Measurements from ENCODE around the gene RFPL4AL1. TPM values are rescaled to one million over a fixed set of nuclear protein-coding genes. Genes with fewer than 3 reads are reported as not detected.
"Not testable (repeated sequence)": the region's sequence is repeated elsewhere in the genome, so short reads cannot be mapped to it uniquely, and the experiment has no call there.

Gene RFPL4AL1
- total RNA-seq, result under 1 TPM in 2 of 6 experiments, not detected in 4; 0.57 to 0.79 TPM
- long read RNA-seq, result 0 reads

- intact Hi-C loops (cut with DNase I); H3K36me3 ChIP-seq; H3K27ac ChIP-seq; H3K27me3 ChIP-seq; H3K4me3 ChIP-seq; ATAC-seq; DNase-seq; H3K4me1 ChIP-seq; H3K9me3 ChIP-seq: not testable (repeated sequence)
- WGBS (ENCODE audit: insufficient coverage, low coverage, low lambda C conversion rate, missing lambda C conversion rate), result 60% methylated on average over 5 of the region's 6 CpGs
Observed at GRCh38 chr19:55768818-55769217, at the start of gene RFPL4AL1. Gene RFPL4AL1 (plus strand): TSS chr19:55769118. CDS start chr19:55771805, 2,687 bp downstream.

GRCh38 chr19:55720214-55720746 lies 48.6 kb upstream of the RFPL4AL1 start:
- 43% methylated on average over 5 of the region's 5 CpGs for WGBS (ENCODE audit: insufficient coverage, low coverage, low lambda C conversion rate, missing lambda C conversion rate)
- H3K27me3 ChIP-seq, result no peaks in the 10 kb centered on the region

GRCh38 chr19:55720801-55721200 lies 48.1 kb upstream of the RFPL4AL1 start:
- ATAC-seq (no peak), DNase-seq (no peak)
- intact Hi-C loops (cut with DNase I), result no loop called here
- 64% methylated on average over 3 of the region's 3 CpGs for WGBS (ENCODE audit: insufficient coverage, low coverage, low lambda C conversion rate, missing lambda C conversion rate)
- Histone ChIP-seq H3K4me1 (no peaks in the 10 kb centered on the region), H3K27ac (no peak overlapping the region), H3K4me3 (no peak overlapping the region), H3K36me3 (no peaks in the 10 kb centered on the region), H3K27me3 (no peaks in the 10 kb centered on the region), H3K9me3 (no peaks in the 10 kb centered on the region)
- TF ChIP-seq CTCF (IDR thresholded peaks at IDR 0.05) (no peak), POLR2A (IDR thresholded peaks at IDR 0.05) (no peak)

More at GRCh38 chr19:55720214-55720746, 48.6 kb upstream of the RFPL4AL1 start:
- TF ChIP-seq POLR2A (IDR thresholded peaks at IDR 0.05) (no peak), CTCF (IDR thresholded peaks at IDR 0.05) (no peak)
- DNase-seq (no peak), ATAC-seq (no peak)
- Histone ChIP-seq H3K4me1 (no peaks in the 10 kb centered on the region), H3K36me3 (no peaks in the 10 kb centered on the region), H3K4me3 (no peak overlapping the region), H3K27ac (no peak overlapping the region), H3K9me3 (no peaks in the 10 kb centered on the region)
- intact Hi-C loops (cut with DNase I), result no loop called here

- WGBS (ENCODE audit: insufficient coverage, low coverage, low lambda C conversion rate, missing lambda C conversion rate), result 90% methylated on average over 3 of the region's 8 CpGs
- H3K27ac ChIP-seq, result no peak overlapping the region
- H3K36me3 ChIP-seq, result no peaks in the 10 kb centered on the region
- TF ChIP-seq POLR2A (IDR thresholded peaks at IDR 0.05) (no peak), CTCF (IDR thresholded peaks at IDR 0.05) (no peak)
- DNase-seq (no peak), ATAC-seq (no peak)
- no peaks in the 10 kb centered on the region for H3K4me1 ChIP-seq
- H3K27me3 ChIP-seq, result no peaks in the 10 kb centered on the region
- no peaks in the 10 kb centered on the region for H3K9me3 ChIP-seq
- intact Hi-C loops (cut with DNase I), result no loop called here
- no peak overlapping the region for H3K4me3 ChIP-seq
Observed at GRCh38 chr19:55723491-55723890, 45.4 kb upstream of the RFPL4AL1 start.

GRCh38 chr19:55730378-55730777 lies 38.5 kb upstream of the RFPL4AL1 start:
- H3K4me1 ChIP-seq; H3K9me3 ChIP-seq; H3K36me3 ChIP-seq; intact Hi-C loops (cut with DNase I); H3K4me3 ChIP-seq; DNase-seq; ATAC-seq; H3K27me3 ChIP-seq; H3K27ac ChIP-seq: not testable (repeated sequence)
- 57% methylated on average over 2 of the region's 2 CpGs for WGBS (ENCODE audit: insufficient coverage, low coverage, low lambda C conversion rate, missing lambda C conversion rate)

GRCh38 chr19:55738302-55738701 lies 30.6 kb upstream of the RFPL4AL1 start, which contains the start of gene NLRP9:
Gene NLRP9 (minus strand): TSS chr19:55738402. CDS start chr19:55738374, 28 bp downstream.
- H3K9me3 ChIP-seq, result no peaks in the 10 kb centered on the region
- H3K27ac ChIP-seq, result no peak within 1 kb of the TSS
- no peaks in the 10 kb centered on the region for H3K36me3 ChIP-seq
- ATAC-seq, result no peak
- DNase-seq, result no peak
- intact Hi-C loops (cut with DNase I), result no loop called here
- no peak within 1 kb of the TSS for H3K4me3 ChIP-seq
- TF ChIP-seq POLR2A (IDR thresholded peaks at IDR 0.05) (no peak), CTCF (IDR thresholded peaks at IDR 0.05) (no peak)
- 71% methylated on average over 3 of the region's 3 CpGs for WGBS (ENCODE audit: insufficient coverage, low coverage, low lambda C conversion rate, missing lambda C conversion rate)
- no peaks in the 10 kb centered on the region for H3K27me3 ChIP-seq
- H3K4me1 ChIP-seq, result no peaks in the 10 kb centered on the region
